SK-MEL-5 (cell line): ENCODE measurements around the gene ZNF236. TPM values are rescaled to one million over a fixed set of nuclear protein-coding genes. Genes with fewer than 3 reads are reported as not detected.
"Not testable (repeated sequence)": the region's sequence is repeated elsewhere in the genome, so short reads cannot be mapped to it uniquely, and the experiment has no call there.

Source experiments
- DNase-seq: peaks from one replicate; pipeline ENCODE4 v3.0.0-alpha.2; 2016; ENCODE audit warnings: low read depth, low spot score
- in situ Hi-C: cut with HindIII; loops from 2 replicates; pipeline ENCODE4 v1.10.0; 2016; ENCODE audit warnings: low sequenced_read_pairs, high pct_unique_total_duplicates, low pct_unique_long_range_greater_than_20kb
- total RNA-seq: library from RNA; depleted of rRNA; stranded (reverse); fragments of >200 nt; shearing (Covaris generic); gene quantifications from 2 replicates; pipeline ENCODE4 v1.2.3, GENCODE V29; 2014

Gene ZNF236
- total RNA-seq, 1 experiment from 2014 or later = 7.5 TPM

GRCh38 chr18:76951456-76952247 is 129.3 kb downstream of the ZNF236 start:
- DNase-seq = no peak
- in situ Hi-C loops = no loop called here

- DNase-seq = no peak
- in situ Hi-C loops = no loop called here
Measured at GRCh38 chr18:76952747-76953146, 130.4 kb downstream of the ZNF236 start.

- DNase-seq = no peak
- in situ Hi-C loops = no loop called here
Measured at GRCh38 chr18:76953156-76953555, 130.8 kb downstream of the ZNF236 start.

GRCh38 chr18:76953583-76954233 is 131.4 kb downstream of the ZNF236 start:
- no peak for DNase-seq
- in situ Hi-C loops = no loop called here

GRCh38 chr18:76955524-76956170 is 133.3 kb downstream of the ZNF236 start:
- in situ Hi-C loops = no loop called here
- no peak for DNase-seq

- in situ Hi-C loops = no loop called here
- no peak for DNase-seq
Measured at GRCh38 chr18:76956648-76957047, 134.3 kb downstream of the ZNF236 start.

- no peak for DNase-seq
- in situ Hi-C loops = no loop called here
Measured at GRCh38 chr18:76957384-76958355, 135.3 kb downstream of the ZNF236 start.

- in situ Hi-C loops = no loop called here
- DNase-seq = no peak
Measured at GRCh38 chr18:76958692-76959341, 136.5 kb downstream of the ZNF236 start.

GRCh38 chr18:76959605-76960004 is 137.2 kb downstream of the ZNF236 start:
- in situ Hi-C loops = no loop called here

GRCh38 chr18:76960528-76961035 is 138.2 kb downstream of the ZNF236 start:
- in situ Hi-C loops = no loop called here
- DNase-seq = no peak

More at GRCh38 chr18:76959605-76960004, 137.2 kb downstream of the ZNF236 start:
- no peak for DNase-seq

- DNase-seq = no peak
- in situ Hi-C loops = no loop called here
Measured at GRCh38 chr18:76962851-76963250, 140.5 kb downstream of the ZNF236 start.

- in situ Hi-C loops = no loop called here
- DNase-seq = no peak
Measured at GRCh38 chr18:76963936-76964335, 141.6 kb downstream of the ZNF236 start.

- in situ Hi-C loops, DNase-seq: not testable (repeated sequence)
Measured at GRCh38 chr18:76965555-76966151, 143.3 kb downstream of the ZNF236 start.

GRCh38 chr18:76967299-76967698 is 144.9 kb downstream of the ZNF236 start:
- DNase-seq, in situ Hi-C loops: not testable (repeated sequence)

- no peak for DNase-seq
- in situ Hi-C loops = no loop called here
Measured at GRCh38 chr18:76967721-76968472, 145.5 kb downstream of the ZNF236 start.
